SK-N-MC (cell line): ENCODE results near the gene RIPK1.
"Not testable (repeated sequence)": the region's sequence is repeated elsewhere in the genome, so short reads cannot be mapped to it uniquely, and the experiment has no call there.

ENCODE experiments used
- DNase-seq: peaks from one replicate; pipeline ENCODE4 v3.0.0-alpha.2; 2011; ENCODE audit warnings: low read depth, low spot score
- H3K27ac ChIP-seq: fragments of 200-600 bp; sonication (generic); 2 replicates; pipeline ENCODE4 v1.5.1; 2016; ENCODE audit warnings: mixed run types
- H3K36me3 ChIP-seq: fragments of 200-600 bp; sonication (generic); 2 replicates; pipeline ENCODE4 v1.6.1; 2017; ENCODE audit warnings: antibody characterized with exemption, low read length, mixed read lengths; ENCODE audit not compliant: insufficient read depth
- H3K4me3 ChIP-seq: fragments of 200-600 bp; sonication (generic); 2 replicates; pipeline ENCODE4 v1.5.1; 2016
- H3K9ac ChIP-seq: fragments of 200-600 bp; sonication (generic); 2 replicates; pipeline ENCODE4 v1.8.0; 2017; ENCODE audit warnings: mixed run types, mixed read lengths; ENCODE audit not compliant: insufficient read length
- H3K9me3 ChIP-seq: fragments of 200-600 bp; sonication (generic); 2 replicates; pipeline ENCODE4 v1.6.1; 2017; ENCODE audit warnings: low read depth, mild to moderate bottlenecking, antibody characterized with exemption, low read length, moderate library complexity, mixed read lengths
- EZH2 ChIP-seq: fragments of 200-600 bp; sonication (generic); IDR thresholded peaks from one replicate; pipeline ENCODE4 v1.6.1; 2017; ENCODE audit warnings: antibody characterized with exemption
- FOXP2 ChIP-seq: optimal IDR thresholded peaks from 2 replicates; pipeline ENCODE3; 2011; ENCODE audit warnings: mild to moderate bottlenecking, moderate library complexity; ENCODE audit not compliant: insufficient read depth; ENCODE audit errors: extremely low read length, control extremely low read depth
- POLR2AphosphoS5 ChIP-seq: IDR thresholded peaks from 2 replicates; pipeline ENCODE4 v1.6.1; 2012; ENCODE audit warnings: mild to moderate bottlenecking, low read depth, low read length, borderline replicate concordance

The RIPK1 gene

DNA sequence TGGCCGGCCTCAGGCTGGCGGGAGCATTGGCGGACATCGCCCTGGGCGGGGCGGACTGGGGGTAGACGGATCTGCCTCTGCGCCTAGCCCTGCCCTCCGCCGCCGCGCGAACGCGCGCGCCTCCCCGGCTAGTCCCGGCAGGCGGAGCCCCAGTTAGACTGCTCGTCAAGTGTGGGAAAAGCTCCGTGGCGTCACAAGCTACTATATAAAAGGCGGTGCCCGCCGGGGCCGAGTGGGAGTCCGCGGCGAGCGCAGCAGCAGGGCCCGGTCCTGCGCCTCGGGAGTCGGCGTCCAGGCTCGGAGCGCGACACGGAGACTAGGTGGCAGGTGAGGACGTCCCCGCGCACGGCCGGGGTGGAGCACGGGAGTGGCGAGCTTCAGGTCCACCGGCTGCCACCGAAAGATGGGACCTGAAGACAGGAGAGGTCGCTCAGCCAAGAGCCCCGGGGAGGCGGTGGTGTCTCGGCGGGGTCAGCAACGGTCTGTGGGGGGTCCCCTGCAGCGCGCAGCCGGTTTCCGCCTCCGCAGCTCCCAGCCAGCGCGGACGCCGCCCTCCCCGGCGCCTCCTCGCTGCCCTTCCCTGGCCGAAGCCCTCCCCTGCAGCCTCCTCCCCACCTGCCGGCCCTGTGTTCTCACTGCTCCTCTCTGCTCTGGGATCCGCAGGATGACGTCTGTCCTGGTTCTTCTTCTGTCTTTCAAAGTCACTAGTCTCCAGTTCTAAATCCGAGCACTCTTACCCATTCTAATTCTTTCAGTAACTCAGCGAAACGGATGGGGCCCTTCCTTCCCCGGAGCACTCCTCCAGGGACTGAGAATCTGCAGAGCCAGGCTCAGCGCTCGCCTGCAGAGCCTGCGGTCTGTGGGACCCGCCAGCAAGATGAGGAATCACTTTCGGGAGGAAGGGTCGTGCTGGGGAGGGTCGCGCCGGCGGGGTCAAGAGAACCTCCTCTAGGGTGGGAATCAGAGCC lies 4.3 kb upstream of the RIPK1 start:
- H3K4me3 ChIP-seq: peak overlapping the region; percentile 82
- no peak for TF ChIP-seq POLR2AphosphoS5
- TF ChIP-seq FOXP2: no peak
- TF ChIP-seq EZH2: no peak
- H3K27ac ChIP-seq: no peak overlapping the region
- H3K9me3 ChIP-seq: no peaks in the 10 kb centered on the region; the same call in 1 of the 2 replicates
- no peak overlapping the region for H3K9ac ChIP-seq
- H3K36me3 ChIP-seq: no peaks in the 10 kb centered on the region
- DNase-seq: no peak

DNA sequence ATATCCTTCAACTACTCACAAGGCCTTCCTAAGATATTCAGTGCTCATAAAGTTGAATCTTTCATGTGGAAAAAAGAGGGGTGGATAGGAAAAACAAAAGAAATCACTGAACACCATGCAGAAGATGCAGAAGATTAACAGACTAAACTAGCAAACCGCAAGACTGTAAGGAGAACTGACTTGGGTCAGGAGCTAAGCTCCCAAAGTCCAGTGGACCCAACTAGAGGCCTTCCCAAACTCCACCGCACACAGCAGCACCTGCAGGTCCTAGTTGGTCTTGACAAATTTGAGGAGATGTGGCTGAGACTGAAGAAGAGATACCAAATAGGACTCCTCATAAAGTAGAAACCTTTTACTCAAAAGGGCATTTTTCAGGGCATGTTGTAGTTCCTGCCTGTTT lies 3.3 kb downstream of the RIPK1 start:
- Histone ChIP-seq H3K27ac (no peak overlapping the region), H3K36me3 (no peaks in the 10 kb centered on the region), H3K4me3 (no peak overlapping the region), H3K9ac (no peak overlapping the region), H3K9me3 (no peaks in the 10 kb centered on the region; the same call in 1 of the 2 replicates)
- TF ChIP-seq POLR2AphosphoS5: no peak
- no peak for TF ChIP-seq EZH2
- TF ChIP-seq FOXP2: no peak
- no peak for DNase-seq

DNA sequence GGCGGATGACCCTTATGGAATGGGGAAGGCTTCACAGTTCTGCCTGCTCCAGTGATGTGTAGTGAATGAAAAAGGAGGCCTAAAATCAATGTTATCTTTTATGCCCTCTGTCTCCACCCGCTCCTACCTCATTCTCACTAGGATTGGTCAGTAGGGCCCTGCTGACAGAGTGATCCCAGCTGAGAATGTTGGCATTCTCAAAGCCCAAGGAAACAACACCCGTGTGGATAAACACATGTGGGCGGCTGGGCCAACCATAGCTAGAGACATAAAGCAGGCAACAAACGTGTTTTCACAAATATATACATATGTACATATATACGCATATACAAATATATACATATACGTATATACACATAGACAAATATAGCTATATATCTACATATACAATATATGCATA lies 4.5 kb downstream of the RIPK1 start:
- no peak for DNase-seq
- no peak overlapping the region for H3K9ac ChIP-seq
- TF ChIP-seq FOXP2: no peak
- TF ChIP-seq EZH2: no peak
- no peak for TF ChIP-seq POLR2AphosphoS5
- H3K27ac ChIP-seq: no peak overlapping the region
- no peaks in the 10 kb centered on the region for H3K9me3 ChIP-seq
- peaks cover 7% of the 10 kb centered on the region; the same call in 1 of the 2 replicates for H3K36me3 ChIP-seq
- no peak overlapping the region for H3K4me3 ChIP-seq

DNA sequence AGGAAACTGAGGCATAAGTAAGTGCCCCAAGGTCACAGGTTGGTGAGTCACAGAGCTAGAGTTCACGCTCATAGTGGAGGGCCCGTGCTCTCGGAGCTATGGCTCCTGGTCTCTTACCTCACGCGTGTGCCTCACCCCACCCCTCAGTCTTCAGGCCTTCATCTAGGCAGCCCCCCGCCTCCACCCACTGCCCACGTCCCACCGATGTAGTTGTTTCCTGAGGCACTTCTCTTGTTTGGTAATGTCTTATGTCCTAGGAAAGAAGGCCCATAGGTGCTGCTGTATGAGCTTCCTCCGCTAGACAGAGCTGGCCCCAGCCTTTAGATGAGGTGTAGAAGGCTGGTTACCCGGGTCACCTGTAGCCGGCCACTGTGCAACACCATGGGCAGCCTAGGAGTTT lies 5.1 kb downstream of the RIPK1 start:
- no peak for DNase-seq
- Histone ChIP-seq H3K27ac (no peak overlapping the region), H3K4me3 (no peak overlapping the region), H3K36me3 (peaks cover 12% of the 10 kb centered on the region; the same call in 1 of the 2 replicates), H3K9me3 (no peaks in the 10 kb centered on the region), H3K9ac (no peak overlapping the region)
- TF ChIP-seq POLR2AphosphoS5 (no peak), FOXP2 (no peak), EZH2 (no peak)

DNA sequence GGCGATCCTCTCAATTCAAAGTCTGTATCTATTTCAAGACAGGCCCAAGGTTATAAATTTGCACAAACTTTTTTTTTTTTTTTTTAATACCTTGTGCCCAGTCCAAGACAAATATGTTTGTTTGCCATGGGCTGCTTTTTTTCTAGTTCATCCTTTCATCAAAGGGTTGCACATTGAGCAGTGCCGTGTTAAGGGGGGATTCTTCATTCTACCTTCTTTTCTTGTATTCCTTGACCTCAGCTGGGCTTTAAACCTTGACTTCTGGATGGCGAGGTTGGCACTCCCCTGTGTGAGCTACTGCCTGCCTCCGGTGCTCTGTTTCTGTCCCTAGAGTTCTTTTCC lies 7.4 kb downstream of the RIPK1 start:
- Histone ChIP-seq H3K27ac (no peak overlapping the region), H3K36me3 (peaks cover 14% of the 10 kb centered on the region; the same call in 1 of the 2 replicates), H3K9ac (no peak overlapping the region), H3K4me3 (no peak overlapping the region), H3K9me3 (no peaks in the 10 kb centered on the region)
- TF ChIP-seq EZH2 (no peak), POLR2AphosphoS5 (no peak), FOXP2 (no peak)
- no peak for DNase-seq

DNA sequence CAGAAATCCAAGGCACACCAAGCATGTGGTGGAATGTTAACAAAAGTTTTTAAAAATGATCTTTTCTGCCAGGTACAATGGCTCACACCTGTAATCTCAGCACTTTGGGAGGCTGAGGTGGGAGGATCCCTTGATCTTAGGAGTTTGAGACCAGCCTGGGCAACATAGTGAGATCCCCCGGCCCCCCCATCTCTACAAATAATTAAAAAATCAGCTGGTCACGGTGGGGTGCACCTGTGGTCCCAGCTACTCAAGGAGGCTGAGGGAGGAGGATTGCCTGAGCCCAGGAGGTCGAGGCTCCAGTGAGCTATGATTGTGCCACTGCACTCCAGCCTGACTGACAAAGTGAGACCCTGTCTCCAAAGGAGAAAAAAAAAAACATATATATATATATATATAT lies 8.0 kb downstream of the RIPK1 start:
- Histone ChIP-seq H3K4me3 (no peak overlapping the region), H3K9ac (no peak overlapping the region), H3K9me3 (no peaks in the 10 kb centered on the region), H3K27ac (no peak overlapping the region), H3K36me3 (peaks cover 19% of the 10 kb centered on the region; the same call in 1 of the 2 replicates)
- no peak for TF ChIP-seq POLR2AphosphoS5
- no peak for TF ChIP-seq EZH2
- TF ChIP-seq FOXP2: no peak
- DNase-seq: no peak

DNA sequence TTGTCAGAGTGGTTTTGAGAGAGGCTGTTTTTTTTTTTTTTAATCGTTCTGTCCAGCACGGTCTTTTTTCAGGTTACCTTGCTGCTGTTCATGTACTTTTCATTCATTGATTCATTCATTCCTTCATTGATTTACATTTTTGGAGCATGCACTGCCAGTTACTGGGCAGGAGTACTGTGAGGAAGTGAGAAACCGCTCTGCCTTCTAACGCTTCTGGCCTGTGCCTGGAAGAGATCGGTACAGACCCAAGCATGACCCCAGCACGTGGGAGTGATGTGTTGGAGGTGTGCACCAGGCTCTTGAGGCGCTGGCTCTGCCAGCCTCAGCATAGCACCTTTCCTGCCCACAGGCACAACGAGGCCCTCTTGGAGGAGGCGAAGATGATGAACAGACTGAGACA lies 9.1 kb downstream of the RIPK1 start:
- no peak overlapping the region for H3K9ac ChIP-seq
- H3K36me3 ChIP-seq: peaks cover 19% of the 10 kb centered on the region; the same call in 1 of the 2 replicates
- no peak overlapping the region for H3K4me3 ChIP-seq
- no peaks in the 10 kb centered on the region for H3K9me3 ChIP-seq
- no peak for DNase-seq
- no peak overlapping the region for H3K27ac ChIP-seq
- TF ChIP-seq POLR2AphosphoS5: no peak
- no peak for TF ChIP-seq FOXP2
- TF ChIP-seq EZH2: no peak

DNA sequence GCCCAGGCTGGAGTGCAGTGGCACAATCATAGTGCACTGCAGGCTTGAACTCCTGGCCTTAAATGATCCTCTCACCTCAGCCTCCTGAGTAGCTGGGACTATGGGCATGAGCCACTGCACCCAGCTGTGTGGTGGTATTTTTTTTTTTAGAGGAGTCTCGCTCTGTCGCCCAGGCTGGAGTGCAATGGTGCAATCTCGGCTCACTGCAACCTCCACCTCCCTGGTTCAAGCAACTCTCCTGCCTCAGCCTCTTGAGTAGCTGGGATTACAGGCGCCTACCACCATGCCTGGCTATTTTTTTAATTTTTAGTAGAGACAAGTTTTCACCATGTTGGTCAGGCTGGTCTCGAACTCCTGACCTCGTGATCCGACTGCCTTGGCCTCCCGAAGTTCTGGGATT lies 10.7 kb downstream of the RIPK1 start:
- H3K4me3 ChIP-seq, H3K9me3 ChIP-seq, H3K27ac ChIP-seq, DNase-seq, H3K9ac ChIP-seq: not testable (repeated sequence)
- H3K36me3 ChIP-seq: peaks cover 19% of the 10 kb centered on the region; the same call in 1 of the 2 replicates
